HG03520 (cell line): ENCODE measurements around the gene ST6GALNAC3.

Source experiments
- ATAC-seq: cut with Tn5 transposase; IDR thresholded peaks from one replicate; pipeline ENCODE4 v1.9.1; 2021; ENCODE audit warnings: mild to moderate bottlenecking, moderate library complexity; ENCODE audit not compliant: unreplicated experiment

Gene ST6GALNAC3

DNA sequence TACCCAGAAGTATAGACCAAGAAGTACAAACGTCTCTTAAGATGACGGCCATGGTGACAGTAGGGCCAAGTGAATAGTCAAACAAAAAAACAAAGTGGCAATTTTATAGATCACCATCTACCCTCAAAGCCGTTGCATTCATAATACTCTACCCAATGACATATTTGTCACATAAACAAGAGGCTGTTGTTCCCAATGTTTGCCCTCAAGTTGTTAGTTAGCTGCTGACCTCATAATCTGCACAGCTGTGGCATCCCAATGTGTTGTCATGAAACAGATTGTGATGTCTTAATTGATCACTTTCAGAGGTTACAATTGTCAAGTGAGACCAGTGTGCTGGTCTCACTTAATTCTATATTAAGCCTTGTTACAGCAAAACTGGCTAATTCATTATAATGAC lies 333.8 kb downstream of the ST6GALNAC3 start:
- no peak for ATAC-seq

DNA sequence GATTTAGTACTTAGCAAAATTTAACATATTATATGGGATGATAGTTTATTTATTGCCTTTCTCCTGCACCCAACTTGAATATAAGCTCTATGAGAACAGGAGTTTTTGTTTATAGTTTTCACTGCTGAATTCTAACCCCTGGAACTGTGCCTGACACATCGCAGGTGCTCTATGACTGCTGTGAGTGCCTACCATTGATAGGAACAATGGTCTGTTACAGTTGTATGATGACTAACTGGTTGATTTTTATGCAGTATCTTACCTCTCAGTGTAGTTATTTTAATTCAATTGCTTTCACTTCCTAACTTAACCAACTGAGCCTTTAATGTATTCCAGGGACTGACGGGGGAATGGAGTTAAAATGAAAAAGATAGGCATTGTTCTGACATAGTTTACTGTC lies 336.0 kb downstream of the ST6GALNAC3 start:
- no peak for ATAC-seq

DNA sequence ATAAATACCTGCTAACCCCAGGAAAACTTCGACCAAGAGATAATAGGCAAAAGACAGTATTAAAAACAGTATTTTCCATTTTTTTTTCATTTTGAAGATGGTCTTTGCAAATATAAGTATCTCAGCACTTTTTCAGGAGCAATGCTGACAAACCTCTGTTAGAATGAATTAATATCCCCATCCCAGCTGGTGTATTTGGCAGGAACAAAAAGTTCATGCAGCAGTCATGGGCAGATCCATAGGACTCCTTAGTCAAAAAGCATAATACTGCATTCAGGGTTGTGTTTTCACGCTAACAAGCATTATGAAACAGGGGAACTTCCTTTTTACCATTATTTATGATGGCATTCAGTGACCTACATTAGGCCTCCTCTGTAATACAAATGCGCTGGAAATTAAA lies 344.0 kb downstream of the ST6GALNAC3 start:
- no peak for ATAC-seq

DNA sequence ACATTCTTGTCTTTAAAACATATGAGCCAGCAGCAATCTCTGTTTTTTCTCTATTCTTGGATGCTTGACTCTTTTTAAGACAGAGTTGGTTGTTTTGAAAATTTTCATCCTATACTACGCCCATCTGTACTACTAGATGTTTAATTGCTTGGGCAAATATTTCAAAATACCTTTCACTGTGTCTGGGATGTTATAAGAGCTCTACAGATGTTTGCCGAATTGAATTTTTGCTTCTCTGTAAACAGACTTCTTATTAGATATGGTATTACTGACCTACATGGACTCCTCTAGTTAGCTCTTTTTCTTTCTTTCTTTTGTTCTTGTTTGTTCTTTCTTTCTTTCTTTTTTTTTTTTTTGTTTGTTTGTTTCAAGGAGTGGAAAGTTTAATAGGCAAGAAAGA lies 345.1 kb downstream of the ST6GALNAC3 start:
- ATAC-seq: no peak

DNA sequence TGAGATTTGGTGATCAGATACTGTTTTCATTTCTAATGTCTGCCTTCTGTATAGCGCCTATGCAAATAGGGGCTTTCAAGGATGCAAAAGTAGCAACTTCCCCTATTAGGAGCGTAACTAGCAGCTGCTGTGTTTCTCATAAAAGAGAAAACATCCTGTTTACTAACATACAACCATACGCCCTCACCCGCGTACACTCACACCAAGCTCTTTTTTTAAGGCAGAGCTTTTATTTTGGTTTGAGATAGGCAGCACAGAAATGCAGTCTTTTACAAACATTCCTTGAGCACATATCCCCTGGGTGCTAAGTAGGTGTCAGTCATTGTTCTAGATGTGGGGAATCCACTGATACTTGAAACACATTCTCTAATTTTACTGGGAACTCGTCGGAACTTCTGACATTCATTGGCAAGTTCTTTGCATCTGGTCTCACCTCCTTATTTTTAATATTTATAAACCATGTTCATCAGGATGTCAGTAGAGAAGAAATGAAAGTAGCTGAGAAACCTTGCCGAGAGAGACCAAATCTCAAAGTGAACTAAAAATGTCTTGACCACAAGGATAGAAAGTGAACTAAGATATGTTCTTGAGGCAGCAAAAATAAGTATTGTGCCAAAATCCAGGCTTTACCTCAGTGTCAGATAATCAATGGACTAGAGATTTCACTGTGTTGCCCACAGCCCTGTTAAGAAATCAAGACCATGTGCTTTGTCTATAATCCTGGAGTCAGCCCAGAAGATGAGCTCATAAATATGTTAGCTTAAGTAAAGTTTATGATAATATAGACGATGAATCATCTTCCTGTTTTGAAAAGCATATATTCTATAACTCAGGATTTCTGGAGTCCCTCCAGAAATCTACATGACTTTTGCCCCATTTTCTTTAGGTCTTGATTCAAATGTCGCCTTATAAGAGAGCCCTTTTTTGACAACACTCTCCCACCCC lies 350.9 kb downstream of the ST6GALNAC3 start:
- ATAC-seq: peak; percentile 93

DNA sequence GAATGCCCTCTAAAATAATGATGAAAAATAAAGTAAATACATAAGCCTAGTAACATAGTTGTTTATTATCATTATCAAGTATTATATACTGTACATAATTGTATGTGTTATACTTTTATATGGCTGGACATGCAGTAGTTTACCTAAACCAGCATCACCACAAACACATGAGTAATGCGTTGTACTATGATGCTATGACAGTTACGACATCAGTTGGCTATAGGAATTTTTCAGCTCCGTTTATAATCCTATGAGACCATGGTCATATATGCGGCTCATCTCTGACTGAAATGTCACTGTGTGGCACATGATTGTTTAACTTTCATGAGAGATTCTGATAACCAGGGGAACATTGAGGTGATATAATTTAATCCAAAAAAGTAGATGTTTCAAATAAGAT lies 352.1 kb downstream of the ST6GALNAC3 start:
- no peak for ATAC-seq

DNA sequence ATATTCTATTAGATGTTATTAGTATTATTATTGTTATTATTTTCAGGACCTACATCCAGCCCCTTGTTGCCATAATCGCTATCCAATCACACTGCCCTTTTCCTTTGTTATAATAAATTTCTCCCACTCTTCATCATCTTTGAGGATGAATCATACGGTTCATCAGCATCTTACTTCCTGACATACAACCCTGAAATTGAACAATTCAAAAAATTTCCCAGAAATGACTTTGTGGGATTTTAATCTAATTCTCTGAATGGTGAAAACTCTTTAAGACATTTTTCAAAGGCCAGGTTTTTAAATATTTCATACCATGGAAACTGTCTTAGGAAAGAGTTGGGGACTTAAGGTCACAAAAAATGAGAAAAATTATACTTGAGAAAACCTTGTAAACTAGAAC lies 353.5 kb downstream of the ST6GALNAC3 start:
- no peak for ATAC-seq

DNA sequence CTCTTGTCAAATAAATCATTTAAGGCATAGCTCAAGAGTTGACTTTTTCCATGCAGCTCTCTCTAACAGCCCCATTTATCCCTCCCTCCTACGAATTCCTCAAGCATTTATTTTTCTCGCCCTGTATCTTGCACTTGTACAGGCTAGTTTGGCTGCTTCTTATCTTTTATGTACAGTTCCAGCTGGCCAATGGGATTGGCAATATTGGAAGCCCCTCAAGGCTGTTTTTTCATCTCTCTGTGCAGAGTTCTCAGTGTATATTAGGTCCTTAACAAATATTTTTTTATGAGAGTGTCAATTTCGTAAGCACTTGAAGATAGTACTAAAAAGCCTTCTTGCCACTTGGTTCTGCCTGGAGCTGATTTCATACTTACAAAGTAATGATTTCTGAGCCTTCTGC lies 356.0 kb downstream of the ST6GALNAC3 start:
- ATAC-seq: no peak

DNA sequence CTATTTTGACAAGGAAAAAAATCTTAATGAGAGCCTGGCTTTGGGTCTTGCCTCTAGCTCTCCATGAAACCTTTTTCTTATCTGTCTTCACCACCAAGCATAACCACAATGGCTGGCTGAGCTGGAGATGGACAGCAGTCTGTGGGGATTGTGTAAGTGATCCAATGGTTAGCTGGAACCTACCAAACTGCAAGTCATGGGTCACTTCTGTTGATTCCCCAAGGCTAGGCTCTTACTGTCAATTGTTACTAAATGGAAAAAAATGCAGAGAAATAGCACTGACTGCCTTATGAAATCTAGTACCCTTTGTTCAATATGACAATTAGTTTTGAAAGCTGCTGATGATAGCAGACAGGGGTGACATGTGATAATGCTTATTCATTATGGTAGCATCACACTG lies 359.0 kb downstream of the ST6GALNAC3 start:
- no peak for ATAC-seq

DNA sequence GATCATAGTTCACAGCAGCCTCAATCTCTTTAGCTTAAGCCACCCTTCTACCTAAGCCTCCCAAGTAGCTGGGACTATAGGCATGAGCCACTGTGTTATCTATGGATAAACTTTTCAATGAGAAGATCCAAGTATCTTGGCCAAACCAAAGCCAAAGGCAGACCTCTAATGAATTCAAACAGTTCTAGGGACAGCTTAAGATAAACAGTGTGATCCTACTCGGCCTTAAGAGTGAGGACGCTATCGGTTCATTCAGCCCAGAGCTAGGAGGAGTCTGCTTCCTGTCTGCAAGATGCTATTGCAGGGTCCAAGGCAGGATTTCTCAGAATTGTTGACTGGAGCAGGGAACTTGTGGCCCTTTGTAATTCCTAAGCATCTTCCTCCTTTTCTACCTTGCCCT lies 368.7 kb downstream of the ST6GALNAC3 start:
- ATAC-seq: no peak

DNA sequence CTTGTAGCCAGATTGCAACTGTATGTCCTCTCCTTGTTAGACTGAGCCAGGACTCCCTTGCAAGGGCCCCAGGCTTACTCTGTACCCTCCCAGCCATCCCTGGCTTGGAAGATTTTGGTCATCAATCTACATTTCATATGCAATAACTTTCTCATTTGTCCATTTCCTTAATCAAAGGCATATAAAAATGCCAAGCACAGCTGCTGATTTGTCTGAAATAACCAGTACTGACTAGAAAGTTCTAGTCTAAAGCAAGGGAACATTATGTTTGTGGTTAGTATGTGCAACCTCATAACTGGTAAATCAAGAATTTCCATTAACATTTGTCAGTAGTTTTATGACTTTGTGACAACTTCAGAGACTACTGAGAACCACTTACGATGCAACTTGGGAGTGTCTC lies 370.2 kb downstream of the ST6GALNAC3 start:
- ATAC-seq: no peak

DNA sequence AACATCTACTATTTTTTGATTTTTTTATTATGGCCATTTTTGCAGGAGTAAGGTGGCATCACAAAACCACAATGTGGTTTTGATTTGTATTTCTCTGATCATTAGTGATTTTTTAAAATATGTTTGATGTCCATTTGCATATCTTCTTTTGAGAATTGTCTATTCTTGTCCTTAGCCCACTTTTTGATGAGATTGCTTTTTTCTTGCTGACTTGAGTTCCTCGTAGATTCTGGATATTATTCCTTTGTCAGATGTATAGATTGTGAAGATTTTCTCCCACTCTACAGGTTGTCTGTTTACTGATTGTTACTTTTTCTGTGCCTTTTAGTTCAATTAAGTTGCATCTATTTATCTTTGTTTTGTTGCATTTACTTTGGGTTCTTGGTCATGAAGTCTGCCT lies 375.7 kb downstream of the ST6GALNAC3 start:
- ATAC-seq: no peak

DNA sequence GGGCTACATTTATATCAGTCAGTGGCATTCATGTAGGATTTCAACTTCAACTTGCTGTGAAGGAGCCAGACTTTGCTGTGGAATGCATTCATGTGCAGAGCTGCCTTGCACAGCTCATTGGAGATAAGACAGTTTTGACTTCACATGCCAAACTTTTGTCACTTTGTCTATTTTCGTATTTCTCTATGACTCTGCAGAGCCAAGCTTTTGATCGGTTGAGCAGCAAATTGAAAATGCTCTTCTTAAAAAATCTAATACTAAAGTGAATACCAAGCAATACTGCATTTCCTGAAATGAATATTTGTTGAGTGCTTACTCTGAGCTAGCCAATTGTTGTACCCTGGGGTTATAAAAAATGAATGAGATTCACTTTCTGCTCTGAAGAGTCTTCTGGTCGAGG lies 388.7 kb downstream of the ST6GALNAC3 start:
- peak; percentile 40 for ATAC-seq

DNA sequence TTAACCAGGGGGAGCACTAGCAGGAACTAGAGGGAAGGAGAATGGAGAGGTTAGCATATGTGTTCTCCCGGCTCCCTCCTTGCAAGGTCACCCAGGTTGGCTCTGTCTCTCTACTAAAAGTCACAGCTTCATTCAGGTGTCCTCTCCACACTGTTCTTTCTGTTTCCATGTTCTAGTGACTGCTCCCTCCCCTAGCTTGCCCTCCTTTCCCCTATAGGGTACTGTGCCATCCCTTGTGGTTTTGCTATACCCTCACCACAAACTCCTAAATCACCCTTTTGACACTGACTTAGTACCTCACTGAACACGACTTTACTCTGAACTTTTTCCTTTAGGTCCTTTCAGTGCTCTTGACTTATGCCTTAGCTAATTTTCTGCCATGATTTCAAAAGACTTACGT lies 389.3 kb downstream of the ST6GALNAC3 start:
- peak; percentile 20 for ATAC-seq

DNA sequence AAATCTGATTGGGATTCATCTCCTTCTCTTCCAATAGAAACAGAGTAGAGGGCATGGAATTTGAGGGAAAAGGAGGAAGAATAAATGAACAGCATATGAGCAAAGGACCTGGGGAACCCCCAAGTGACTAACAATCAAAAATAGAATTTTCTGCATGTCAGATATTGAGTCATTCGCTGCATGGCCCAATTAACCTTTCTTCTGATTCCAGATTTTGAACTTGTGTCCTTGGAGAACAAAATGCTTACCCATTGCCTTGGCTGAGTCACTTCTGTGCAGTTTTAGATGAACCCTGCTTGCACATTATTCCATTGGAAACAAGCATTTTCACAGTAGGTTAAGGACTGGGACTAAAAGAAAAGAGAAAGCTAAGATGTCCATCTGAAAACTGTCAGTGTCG lies 390.5 kb downstream of the ST6GALNAC3 start:
- no peak for ATAC-seq

DNA sequence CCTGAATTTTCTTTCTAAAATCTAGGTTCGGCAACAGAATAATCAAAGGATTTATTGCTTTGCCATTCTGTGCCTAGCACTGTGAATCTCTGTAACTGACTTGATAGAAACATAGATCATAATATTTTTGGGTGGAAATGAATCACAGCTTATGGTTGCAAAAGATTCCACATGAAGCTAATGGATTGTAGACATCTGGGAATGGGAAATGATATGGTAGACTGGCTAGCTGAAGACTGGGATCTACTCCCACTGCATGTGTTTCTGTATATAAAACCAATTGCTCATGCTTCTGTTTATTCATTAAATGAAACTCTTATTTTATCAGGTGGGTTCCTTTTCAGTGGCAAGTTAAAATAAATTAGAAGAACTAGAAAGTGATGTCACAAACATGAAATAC lies 395.6 kb downstream of the ST6GALNAC3 start:
- no peak for ATAC-seq

DNA sequence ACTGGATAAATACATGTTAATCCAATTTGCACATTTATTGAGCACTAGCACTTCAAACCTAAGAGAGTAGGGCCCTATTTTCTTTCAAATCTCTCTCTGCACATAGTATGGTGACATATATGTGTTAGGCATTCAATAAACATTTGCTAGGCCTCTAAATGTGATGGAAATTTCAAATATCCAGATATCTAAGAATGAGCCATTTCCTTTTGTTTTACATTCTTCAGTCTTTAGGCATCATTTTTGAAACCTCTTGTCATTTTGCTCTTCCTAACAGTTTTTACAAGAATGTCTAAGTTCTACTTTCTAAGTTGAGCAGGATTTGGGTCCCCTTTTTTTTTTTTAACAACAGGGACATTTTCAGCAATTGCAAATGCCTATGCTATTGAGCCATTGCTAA lies 397.0 kb downstream of the ST6GALNAC3 start:
- ATAC-seq: no peak

DNA sequence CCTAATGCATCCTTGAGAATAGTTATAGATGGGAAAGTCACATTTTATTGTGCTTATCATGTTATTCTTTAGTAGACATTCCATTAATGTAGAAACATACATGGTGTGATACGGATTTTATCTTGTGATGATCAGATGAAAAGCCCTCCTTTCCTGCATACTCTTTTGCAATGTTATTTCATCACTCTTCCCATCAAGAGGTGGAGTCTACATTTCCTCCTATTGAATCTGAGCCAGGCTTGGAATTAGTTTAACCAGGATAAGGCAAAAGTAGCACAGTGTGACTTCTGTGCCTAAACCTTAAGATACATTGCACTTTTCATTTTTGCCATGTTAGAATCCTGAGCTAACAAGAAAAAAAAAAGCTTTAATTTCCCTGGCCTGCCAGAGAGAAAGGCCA lies 399.0 kb downstream of the ST6GALNAC3 start:
- no peak for ATAC-seq

DNA sequence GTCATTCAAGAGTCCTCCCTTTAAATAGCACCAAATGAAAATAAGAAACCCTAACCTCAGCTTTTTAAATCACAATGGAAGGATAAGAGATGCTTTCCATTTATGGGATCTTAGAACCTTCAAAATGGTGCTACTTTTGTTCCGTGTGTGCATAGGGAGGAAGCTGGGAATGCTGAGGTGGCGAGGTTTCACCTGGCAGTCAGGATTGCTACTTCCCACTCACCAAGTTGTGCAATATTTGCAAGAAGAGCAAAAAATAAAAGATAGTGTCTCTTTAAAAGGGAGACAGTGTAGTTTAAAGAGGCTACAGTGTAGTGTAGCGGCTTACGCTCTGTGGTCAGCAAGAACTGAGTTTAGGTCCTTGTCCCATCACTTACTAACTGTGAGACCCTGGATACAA lies 400.4 kb downstream of the ST6GALNAC3 start:
- ATAC-seq: no peak

DNA sequence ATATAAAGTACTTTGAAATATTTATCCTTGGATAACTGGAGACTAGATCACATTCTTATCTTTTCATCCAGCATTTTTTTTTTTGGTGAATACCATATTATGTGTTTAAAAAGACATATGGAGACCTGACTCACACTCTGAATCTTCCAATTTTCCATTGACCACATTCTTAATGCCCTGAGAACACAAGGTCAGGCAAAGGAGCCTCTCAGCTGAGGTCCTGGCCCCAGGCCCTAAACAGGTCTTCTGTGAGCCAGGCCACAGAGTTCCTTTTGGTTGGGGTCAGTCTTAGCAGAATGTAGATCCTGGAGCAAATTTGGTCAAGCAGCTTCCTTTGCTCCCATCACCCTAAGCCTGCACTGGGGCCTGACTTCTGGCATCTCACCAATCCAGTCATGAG lies 402.6 kb downstream of the ST6GALNAC3 start:
- no peak for ATAC-seq

DNA sequence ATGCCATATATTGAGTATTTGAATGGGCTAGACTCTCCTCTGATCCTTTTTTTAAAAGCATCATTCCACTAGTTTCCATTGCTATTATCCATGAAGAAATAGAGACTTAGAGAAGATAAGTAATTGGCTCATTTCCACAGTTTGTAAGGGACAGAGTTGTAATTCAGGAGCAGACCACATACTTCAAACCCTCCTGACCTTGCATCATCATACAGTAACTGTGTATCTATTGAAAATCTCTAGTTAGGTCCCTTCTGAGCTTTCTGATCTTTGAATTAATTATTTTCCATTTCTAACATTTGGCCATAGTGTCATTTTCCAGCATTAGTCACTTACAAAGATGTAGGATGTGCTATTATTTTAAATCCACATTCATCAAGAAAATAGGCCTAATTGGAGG lies 406.3 kb downstream of the ST6GALNAC3 start:
- ATAC-seq: no peak

DNA sequence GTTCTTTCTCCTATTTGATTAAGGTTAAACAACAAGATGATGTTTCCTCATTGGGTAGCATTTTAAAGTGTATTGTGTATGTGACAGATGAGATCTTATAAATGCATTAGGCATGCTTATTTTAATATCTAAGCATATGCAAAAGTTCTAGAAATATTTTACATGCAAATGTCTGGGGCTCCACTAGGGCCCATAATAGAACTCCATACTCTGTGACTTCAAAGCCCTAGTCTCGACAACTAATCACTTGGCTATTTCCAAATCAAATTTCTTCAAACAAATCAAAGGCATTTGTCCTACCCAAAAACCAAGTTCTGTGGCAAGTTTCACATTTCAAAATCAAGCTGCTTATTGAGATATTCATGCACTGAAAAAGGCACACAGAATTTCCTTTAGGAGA lies 407.1 kb downstream of the ST6GALNAC3 start:
- ATAC-seq: no peak

DNA sequence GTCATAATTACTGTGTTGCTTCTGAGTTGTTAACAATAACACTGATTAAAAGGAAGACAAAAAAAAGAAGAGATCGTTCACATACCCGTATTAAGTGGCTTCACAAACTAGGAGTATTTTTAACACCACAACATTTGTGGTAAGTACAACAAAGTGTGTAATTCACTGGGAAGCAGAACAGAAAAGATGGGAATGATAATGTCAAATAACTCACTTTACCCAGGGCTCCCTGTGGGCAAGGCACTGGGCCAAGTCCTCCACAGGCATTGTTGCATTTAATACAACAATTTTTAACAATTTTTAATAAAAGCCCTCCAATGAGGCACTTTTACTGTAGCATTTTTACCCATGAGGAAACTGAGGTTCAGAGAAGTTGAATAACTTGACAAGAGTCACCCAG lies 407.7 kb downstream of the ST6GALNAC3 start:
- no peak for ATAC-seq
